Fibroblast of pulmonary artery (primary cell): ENCODE results near the gene RPS6KA6.
"Not testable (repeated sequence)": the region's sequence is repeated elsewhere in the genome, so short reads cannot be mapped to it uniquely, and the experiment has no call there.

ENCODE experiments used
- DNase-seq: peaks from one replicate; pipeline ENCODE4 v3.0.0-alpha.2; 2010; ENCODE audit warnings: low read depth
- H3K4me3 ChIP-seq: replicated peaks from 2 replicates; pipeline ENCODE4 v1.5.1; 2011; ENCODE audit warnings: low read depth, mild to moderate bottlenecking, control low read depth, low read length, moderate library complexity
- CTCF ChIP-seq: IDR thresholded peaks from 2 replicates; pipeline ENCODE4 v1.5.1; 2011; ENCODE audit warnings: mild to moderate bottlenecking, control low read depth, low read length, inconsistent platforms; ENCODE audit errors: missing control alignments

Gene RPS6KA6

GRCh38 chrX:84108584-84108983 is 79.4 kb downstream of the RPS6KA6 start:
- DNase-seq = no peak
- no peak for TF ChIP-seq CTCF
- no peak overlapping the region for H3K4me3 ChIP-seq

- DNase-seq = no peak
- TF ChIP-seq CTCF = no peak
- no peak overlapping the region for H3K4me3 ChIP-seq
These were observed 88.9 kb downstream of the RPS6KA6 start for GRCh38 chrX:84099120-84099519.

GRCh38 chrX:84079479-84080197 is 108.4 kb downstream of the RPS6KA6 start:
- DNase-seq, H3K4me3 ChIP-seq: not testable (repeated sequence)

GRCh38 chrX:84078991-84079390 is 109.0 kb downstream of the RPS6KA6 start:
- no peak overlapping the region for H3K4me3 ChIP-seq
- TF ChIP-seq CTCF = no peak
- no peak for DNase-seq

GRCh38 chrX:84064814-84065213 is 123.2 kb downstream of the RPS6KA6 start:
- no peak overlapping the region for H3K4me3 ChIP-seq
- no peak for DNase-seq
- no peak for TF ChIP-seq CTCF

GRCh38 chrX:84064164-84064563 is 123.8 kb downstream of the RPS6KA6 start:
- TF ChIP-seq CTCF = no peak
- DNase-seq = peak; percentile 13
- H3K4me3 ChIP-seq = no peak overlapping the region

- no peak for TF ChIP-seq CTCF
- no peak for DNase-seq
- H3K4me3 ChIP-seq = no peak overlapping the region
These were observed 140.7 kb downstream of the RPS6KA6 start for GRCh38 chrX:84047339-84047738.
